ENCODE data around the gene TACC2. TPM values are rescaled to one million over a fixed set of nuclear protein-coding genes. Genes with fewer than 3 reads are reported as not detected.

TACC2 gene
- total RNA-seq, 2 donors from 2014 or later, result 247 to 286 TPM

GRCh38 chr10:122237331-122237990 lies 248.5 kb downstream of the TACC2 start:
- H3K36me3 ChIP-seq, result peaks cover 73% of the 10 kb centered on the region

DNA sequence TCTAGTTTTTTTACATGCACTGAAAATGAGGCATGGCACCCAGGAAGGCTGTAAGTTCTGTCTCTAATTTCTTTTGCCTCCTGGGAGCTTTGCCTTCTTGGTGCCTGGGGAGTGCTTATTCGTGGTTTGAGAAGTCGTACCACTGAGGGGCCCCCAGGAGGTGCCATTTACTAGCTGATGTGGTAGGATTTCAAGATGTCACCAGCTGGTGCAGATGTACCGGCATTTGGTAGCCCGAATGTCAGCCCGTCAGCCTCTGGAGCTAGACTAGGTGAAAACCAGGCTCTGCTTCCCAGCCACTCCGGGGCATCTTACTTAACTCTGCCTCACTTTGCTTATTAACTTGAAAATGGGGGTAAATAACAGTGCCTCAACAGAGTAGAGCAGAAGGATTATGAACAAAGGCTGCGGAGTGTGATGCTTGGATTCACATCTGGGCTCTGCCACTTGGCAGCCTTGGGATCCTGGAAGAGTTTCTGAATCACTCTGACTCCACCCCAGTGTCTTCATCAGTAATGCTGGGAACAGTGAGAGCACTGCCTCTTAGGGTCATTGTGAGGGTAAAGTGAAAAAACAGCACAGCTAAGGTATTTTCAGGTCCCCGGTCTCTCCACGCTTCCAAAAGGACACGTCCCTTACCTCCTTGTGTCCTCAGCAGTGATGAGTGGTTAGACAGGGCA lies 250.8 kb downstream of the TACC2 start:
- no peak for DNase-seq (ENCODE audit: low spot score)
- no peaks in the 10 kb centered on the region for H3K27me3 ChIP-seq
- peaks cover 88% of the 10 kb centered on the region for H3K36me3 ChIP-seq
- H3K4me1 ChIP-seq, result no peaks in the 10 kb centered on the region
- TF ChIP-seq CTCF (IDR thresholded peaks at IDR 0.05), result no peak
- H3K9me3 ChIP-seq, result no peaks in the 10 kb centered on the region
- no peak overlapping the region for H3K27ac ChIP-seq
- no peak overlapping the region for H3K4me3 ChIP-seq

More at GRCh38 chr10:122237331-122237990, 248.5 kb downstream of the TACC2 start:
- Histone ChIP-seq H3K4me3 (no peak overlapping the region), H3K4me1 (peaks cover 0 to 16% of the 10 kb centered on the region in 2 donors), H3K27me3 (no peaks in the 10 kb centered on the region), H3K27ac (no peak overlapping the region), H3K9me3 (no peaks in the 10 kb centered on the region)
- no peak for DNase-seq (ENCODE audit: low spot score)
- TF ChIP-seq CTCF (IDR thresholded peaks at IDR 0.05), result no peak

- Histone ChIP-seq H3K4me1 (no peaks in the 10 kb centered on the region), H3K27me3 (no peaks in the 10 kb centered on the region), H3K36me3 (peaks cover 93% of the 10 kb centered on the region), H3K9me3 (no peaks in the 10 kb centered on the region), H3K27ac (no peak overlapping the region), H3K4me3 (no peak overlapping the region)
- no peak for TF ChIP-seq CTCF (IDR thresholded peaks at IDR 0.05)
- no peak for DNase-seq (ENCODE audit: low spot score)
These were observed 251.4 kb downstream of the TACC2 start for GRCh38 chr10:122240401-122240800.

DNA sequence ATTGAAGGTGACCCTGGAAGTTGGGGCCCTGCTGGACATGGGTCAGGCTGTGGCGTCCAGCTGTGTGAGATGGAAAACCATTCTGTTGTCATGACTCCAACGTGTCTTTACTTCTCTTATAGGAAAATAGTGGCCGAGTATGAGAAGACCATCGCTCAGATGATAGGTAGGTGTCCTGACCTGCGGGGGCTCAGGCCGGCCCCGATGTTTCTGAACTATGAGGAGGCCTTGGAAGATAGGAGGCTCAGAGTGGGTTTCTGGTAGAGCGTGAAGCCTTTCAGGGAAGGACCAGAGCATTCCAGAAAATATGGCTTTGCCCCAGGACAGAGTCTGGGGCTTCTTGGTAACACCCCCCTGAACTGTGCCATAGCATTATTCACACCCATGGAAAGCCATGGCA lies 252.9 kb downstream of the TACC2 start:
- no peaks in the 10 kb centered on the region for H3K27me3 ChIP-seq
- no peak for DNase-seq (ENCODE audit: low spot score)
- H3K9me3 ChIP-seq, result no peaks in the 10 kb centered on the region
- no peak for TF ChIP-seq CTCF (IDR thresholded peaks at IDR 0.05)
- peaks cover 0 to 7% of the 10 kb centered on the region in 2 donors for H3K4me1 ChIP-seq
- peaks cover 94% of the 10 kb centered on the region for H3K36me3 ChIP-seq
- H3K27ac ChIP-seq, result no peak overlapping the region
- no peak overlapping the region for H3K4me3 ChIP-seq

GRCh38 chr10:122243550-122243949 lies 254.6 kb downstream of the TACC2 start:
- no peak overlapping the region for H3K4me3 ChIP-seq
- H3K9me3 ChIP-seq, result no peaks in the 10 kb centered on the region
- no peak for TF ChIP-seq CTCF (IDR thresholded peaks at IDR 0.05)
- DNase-seq (ENCODE audit: low spot score), result no peak
- H3K36me3 ChIP-seq, result peaks cover 92% of the 10 kb centered on the region
- H3K27me3 ChIP-seq, result no peaks in the 10 kb centered on the region
- H3K4me1 ChIP-seq, result peaks cover 0 to 12% of the 10 kb centered on the region in 2 donors
- H3K27ac ChIP-seq, result no peak overlapping the region
